ENCODE measurements around the gene TLCD3A.

DNA sequence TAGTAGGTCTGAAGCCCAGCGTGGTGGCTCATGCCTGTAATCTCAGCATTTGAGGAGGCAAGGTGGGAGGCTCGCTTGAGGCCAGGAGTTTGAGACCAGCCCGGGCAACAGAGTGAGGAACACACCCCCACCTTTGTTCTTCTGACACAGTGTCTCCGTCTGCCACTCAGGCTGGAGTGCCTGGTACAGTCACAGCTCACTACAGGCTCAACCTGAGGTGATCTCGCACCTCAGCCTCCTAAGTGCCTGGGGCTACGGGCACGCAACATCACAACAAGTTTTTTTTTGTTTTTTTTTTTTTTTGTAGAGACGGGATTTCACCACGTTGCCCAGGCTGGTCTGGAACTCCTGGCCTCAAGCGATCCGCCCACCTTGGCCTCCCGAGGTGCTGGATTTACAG, 6.7 kb upstream of the TLCD3A start:
- TF ChIP-seq CTCF (IDR thresholded peaks at IDR 0.05; ENCODE audit: low read length) = no peak
- no peak for TF ChIP-seq EZH2 (IDR thresholded peaks at IDR 0.05; ENCODE audit: borderline replicate concordance, low read length)
